GM15510 (cell line): ENCODE measurements around the gene ZNF862.

Experiments used
- POLR2A ChIP-seq: IDR thresholded peaks from 3 replicates; pipeline ENCODE4 v1.6.1; 2011; ENCODE audit warnings: borderline replicate concordance; ENCODE audit not compliant: insufficient read length; ENCODE audit errors: extremely low read depth

The ZNF862 gene

DNA sequence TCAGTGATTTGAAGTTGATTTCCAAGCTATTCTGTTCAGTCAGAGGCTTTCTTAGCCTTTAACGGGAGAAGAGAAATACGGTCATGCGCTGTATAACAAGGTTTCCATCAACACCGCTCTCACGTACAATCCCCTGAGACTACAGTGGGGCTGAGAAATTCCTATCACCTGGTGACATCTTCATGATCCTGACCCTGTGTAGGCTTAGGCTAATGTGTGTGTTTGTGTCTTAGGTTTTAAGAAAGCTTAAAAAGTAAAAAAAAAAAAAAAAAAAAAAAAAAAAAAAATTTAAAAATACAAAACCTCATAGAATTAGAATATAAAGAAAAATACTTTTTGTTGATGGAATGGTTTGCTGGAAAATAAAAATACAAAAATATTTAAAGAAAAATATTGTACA lies 1.8 kb downstream of the ZNF862 start:
- no peak for TF ChIP-seq POLR2A

- no peak for TF ChIP-seq POLR2A
Measured at GRCh38 chr7:149843566-149843965, 5.4 kb downstream of the ZNF862 start.

GRCh38 chr7:149844445-149844844 lies 6.3 kb downstream of the ZNF862 start:
- TF ChIP-seq POLR2A = no peak

GRCh38 chr7:149845257-149845980 lies 7.2 kb downstream of the ZNF862 start:
- TF ChIP-seq POLR2A = no peak

- no peak for TF ChIP-seq POLR2A
Measured at GRCh38 chr7:149846021-149846420, 7.8 kb downstream of the ZNF862 start.

- no peak for TF ChIP-seq POLR2A
Measured at GRCh38 chr7:149846436-149847046, 8.4 kb downstream of the ZNF862 start.

DNA sequence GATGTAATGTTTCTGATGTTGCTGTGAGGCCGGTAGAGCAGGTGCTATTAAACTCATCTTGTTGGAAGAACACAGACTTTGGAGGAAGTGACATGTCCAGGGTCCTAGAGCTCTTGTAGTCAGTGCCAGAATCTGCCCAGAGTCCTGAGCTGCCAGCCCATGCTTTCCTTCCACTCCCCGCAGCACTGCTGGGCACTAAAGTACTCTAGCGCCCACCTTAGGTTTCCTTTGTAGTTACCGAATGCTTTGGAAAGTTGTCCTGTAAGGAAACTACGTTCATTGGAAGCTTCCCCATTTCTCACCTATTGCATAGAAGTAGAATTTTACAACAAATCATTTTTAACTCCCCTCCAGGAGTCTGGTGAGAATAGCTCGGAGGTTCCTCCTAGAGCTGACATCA lies 11.0 kb downstream of the ZNF862 start:
- no peak for TF ChIP-seq POLR2A

DNA sequence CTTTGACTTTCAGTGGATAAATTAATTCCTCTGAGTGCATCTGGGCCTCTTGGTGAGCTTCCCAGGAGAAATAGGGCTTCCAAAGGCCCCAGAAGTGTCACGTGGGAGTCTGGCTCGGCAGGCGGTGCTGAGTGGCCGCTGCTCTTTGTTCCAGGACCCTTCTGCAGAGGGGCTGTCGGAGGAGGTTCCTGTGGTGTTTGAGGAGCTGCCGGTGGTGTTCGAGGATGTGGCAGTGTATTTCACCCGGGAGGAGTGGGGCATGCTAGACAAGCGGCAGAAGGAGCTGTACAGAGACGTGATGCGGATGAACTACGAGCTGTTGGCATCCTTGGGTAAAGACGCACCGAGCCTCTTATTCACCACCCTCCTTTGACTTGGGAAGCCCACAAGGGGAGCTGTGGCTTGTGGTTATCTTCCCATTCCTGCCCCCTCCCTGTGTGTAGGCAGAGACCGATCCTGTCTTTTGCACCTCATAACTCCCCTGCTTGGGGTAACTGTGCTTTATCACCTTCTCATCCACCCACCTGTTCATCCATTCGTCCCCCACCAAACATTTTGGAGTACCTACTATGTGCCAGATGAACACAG lies 11.9 kb downstream of the ZNF862 start:
- no peak for TF ChIP-seq POLR2A

DNA sequence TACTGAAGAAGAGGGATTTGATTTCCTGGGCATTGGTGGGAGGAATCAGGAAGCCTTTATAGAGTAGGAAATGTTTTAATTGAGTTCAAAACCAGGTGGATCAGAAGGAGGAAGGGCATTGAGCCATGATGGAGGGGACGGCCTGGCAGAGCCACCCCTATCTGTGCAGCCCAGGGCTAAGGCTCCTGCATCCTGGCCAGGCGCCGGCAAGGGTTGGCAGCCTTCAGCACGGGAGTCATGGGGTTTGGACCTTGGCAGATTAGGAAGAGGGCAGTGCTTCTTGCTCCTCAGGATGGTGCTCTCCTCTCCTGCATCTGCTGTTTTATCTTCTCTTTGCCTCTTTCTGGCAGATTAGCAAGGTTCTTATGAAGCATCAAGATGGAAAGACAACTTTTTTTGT lies 12.5 kb downstream of the ZNF862 start:
- no peak for TF ChIP-seq POLR2A

- TF ChIP-seq POLR2A = no peak
Measured at GRCh38 chr7:149851449-149851848, 13.3 kb downstream of the ZNF862 start.

DNA sequence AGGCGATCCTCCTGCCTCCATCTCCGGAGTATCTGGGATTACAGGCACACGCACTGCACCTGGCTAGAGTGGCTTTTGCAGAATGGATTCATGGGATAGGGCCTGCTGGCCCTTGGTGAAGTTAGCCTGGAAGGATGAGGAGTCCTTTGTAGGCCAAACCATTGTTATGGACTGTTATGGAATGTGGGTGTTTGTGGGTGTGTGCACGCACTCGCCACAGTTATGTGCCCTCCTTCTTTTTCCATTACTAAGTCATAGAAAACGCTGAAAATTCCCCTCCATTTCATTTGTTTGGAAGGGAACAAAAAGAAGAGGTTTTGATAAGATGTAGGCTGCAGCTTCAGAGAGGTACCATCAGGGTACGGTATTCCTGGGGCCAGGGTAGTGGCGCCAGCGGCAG lies 15.0 kb downstream of the ZNF862 start:
- no peak for TF ChIP-seq POLR2A

DNA sequence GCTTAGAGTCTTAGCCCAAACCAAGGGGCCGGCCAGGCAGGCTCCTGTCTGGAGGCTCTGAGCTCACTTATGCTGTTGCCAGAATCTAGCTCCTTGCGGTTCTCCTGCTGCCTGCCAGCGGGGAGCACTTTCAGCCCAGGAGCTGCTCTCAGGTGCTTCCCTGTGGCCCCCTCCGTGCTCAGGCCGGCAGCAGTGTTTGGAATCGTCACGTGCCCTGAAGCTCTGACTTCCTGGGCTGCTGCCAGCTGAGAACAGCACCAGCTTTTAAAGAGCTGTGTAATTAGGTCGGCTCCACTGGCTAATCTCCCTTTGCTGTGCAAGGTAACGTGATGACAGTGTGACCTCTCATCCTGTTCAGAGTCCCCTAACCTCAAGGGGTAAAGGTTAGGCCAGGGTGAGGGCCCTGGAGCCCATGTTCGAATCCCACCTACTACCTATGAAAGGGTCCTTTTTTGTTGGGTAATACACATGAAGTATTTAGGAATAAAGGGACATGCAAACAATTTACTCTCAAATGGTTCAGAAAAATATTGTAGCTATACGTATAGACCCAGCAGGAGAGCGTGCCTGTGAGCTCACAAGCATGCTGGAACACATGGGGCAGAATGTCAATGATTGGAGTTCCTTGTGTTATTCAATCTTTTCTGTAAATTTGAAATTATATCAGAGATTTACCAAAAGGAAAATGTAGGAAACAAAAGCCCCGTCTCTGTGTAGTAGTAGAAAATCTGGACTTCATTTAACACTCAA lies 16.6 kb downstream of the ZNF862 start:
- no peak for TF ChIP-seq POLR2A

DNA sequence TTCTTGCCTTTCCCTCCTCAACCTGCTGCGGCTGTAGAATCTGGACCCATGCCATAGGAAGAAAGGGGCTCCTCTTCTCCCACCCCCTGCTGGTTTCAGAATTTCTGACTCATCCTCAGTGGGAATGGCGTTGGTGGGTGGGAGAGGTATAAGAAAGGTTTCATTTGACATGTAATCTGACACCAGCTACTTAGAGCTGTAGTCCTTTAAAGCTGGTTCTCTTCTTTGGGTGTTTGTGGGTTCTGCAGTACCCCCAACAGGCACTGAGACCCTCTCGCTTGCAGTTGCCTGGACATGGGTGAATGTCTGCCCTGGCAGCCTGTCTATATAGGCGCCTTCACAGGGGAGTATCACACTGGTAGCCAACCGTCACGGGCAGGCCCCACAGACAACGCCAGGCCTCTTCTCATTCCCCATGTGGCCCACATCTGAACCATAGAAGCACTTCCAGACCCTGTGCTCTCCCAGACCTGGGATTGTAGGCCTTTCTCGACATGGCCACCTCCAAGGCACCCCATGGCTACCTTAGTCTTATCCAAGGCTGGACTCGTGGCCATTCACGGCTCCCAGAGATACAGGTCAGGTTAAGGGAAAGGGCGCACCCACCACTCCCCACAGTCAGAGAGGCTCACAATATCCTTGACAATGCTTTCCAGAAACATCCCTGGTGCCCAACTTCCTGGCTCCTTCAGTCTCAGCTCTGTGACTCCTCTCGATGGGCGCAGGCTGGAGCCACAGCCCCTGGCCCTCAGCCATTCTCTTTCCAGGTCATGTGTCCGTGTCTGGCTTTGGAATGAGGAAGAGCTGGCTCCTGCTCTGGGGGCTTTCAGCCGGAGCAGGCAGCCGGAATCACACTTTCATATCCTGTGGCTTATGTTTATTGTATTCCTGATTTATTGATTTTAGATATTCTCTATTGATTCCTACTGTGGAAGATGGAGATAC lies 17.5 kb downstream of the ZNF862 start:
- no peak for TF ChIP-seq POLR2A

DNA sequence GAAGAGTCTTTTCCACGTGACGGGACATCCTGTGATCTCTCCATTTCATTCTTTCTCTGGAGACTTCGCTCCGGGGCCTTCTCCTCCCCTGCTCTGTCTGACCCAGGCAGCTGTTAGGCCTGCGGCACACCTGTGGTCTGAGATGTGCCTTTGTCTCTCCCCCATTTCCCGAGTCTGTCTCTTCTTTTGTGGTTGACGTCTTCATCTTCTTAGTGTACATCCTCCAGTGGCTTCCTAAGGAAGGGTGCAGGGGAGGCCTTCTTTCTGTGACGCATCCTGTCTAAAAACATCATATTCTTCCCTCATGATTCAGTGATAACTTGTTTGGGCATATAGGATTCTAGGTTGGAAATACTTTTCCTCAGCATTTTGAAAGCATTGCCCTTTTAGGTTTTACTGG lies 18.4 kb downstream of the ZNF862 start:
- no peak for TF ChIP-seq POLR2A

- no peak for TF ChIP-seq POLR2A
Measured at GRCh38 chr7:149859369-149859768, 21.2 kb downstream of the ZNF862 start.

GRCh38 chr7:149859876-149860275 lies 21.7 kb downstream of the ZNF862 start:
- TF ChIP-seq POLR2A = no peak
